Sigmoid colon (tissue), 7 donors: ENCODE results near the gene ZNF296. TPM values are rescaled to one million over a fixed set of nuclear protein-coding genes. Genes with fewer than 3 reads are reported as not detected.

Experiments
- DNase-seq: peaks from one replicate; pipeline ENCODE4 v3.0.0-alpha.2; 2019
- H3K27ac ChIP-seq, 4 donors: fragments of 200-600 bp; sonication (generic); one replicate each; pipeline ENCODE4 v1.5.1; 2016 to 2019; ENCODE audit warnings: mild to moderate bottlenecking in 1 of 4
- H3K27me3 ChIP-seq, 3 donors: fragments of 200-600 bp; sonication (generic); one replicate each; pipeline ENCODE4 v1.5.1; 2019; ENCODE audit warnings: mild to moderate bottlenecking in 1 of 3
- H3K36me3 ChIP-seq, 4 donors: fragments of 200-600 bp; sonication (generic); one replicate each; pipeline ENCODE4 v1.5.1; 2016 to 2019
- H3K4me1 ChIP-seq, 4 donors: fragments of 200-600 bp; sonication (generic); one replicate each; pipeline ENCODE4 v1.5.1; 2017 to 2019
- H3K4me3 ChIP-seq, 4 donors: fragments of 200-600 bp; sonication (generic); one replicate each; pipeline ENCODE4 v1.5.1; 2017 to 2019; ENCODE audit warnings: mild to moderate bottlenecking in 2 of 4, moderate library complexity in 1 of 4
- H3K9me3 ChIP-seq, 4 donors: fragments of 200-600 bp in 3 of 4; sonication (generic) in 3 of 4; one replicate each; pipeline versions ENCODE4 v1.5.1 to v1.6.1; 2013 to 2019
- EP300 ChIP-seq, 4 donors: sonication (generic); formaldehyde crosslinking; IDR thresholded peaks; one replicate each; pipeline ENCODE4 v1.6.1; 2017; ENCODE audit warnings: antibody characterized with exemption in 4 of 4
- POLR2A ChIP-seq, 2 donors: fragments of 450-650 bp; IDR thresholded peaks; one replicate each; pipeline ENCODE4 v1.6.1; 2016; ENCODE audit warnings: antibody characterized with exemption in 2 of 2, mild to moderate bottlenecking in 2 of 2, moderate library complexity in 2 of 2
- POLR2AphosphoS5 ChIP-seq, 4 donors: sonication (generic); formaldehyde crosslinking; IDR thresholded peaks; one replicate each; pipeline ENCODE4 v1.6.1; 2017; ENCODE audit warnings: antibody characterized with exemption in 4 of 4
- WGBS, 2 donors: extraction: QIAGEN DNeasy Blood & Tissue Kit; methylation state at CpG; one replicate each; pipeline ENCODE4 v1.1.7; 2013; 5-methylcytosine and 5-hydroxymethylcytosine counted together
- intact Hi-C: fragments of 100-400 bp; cut with DNase I; formaldehyde crosslinking; loops from one replicate; pipeline ENCODE4 v1.15.1; 2023
- polyA plus RNA-seq, 3 donors: library from polyadenylated mRNA; stranded (reverse); fragments of 200-250 nt; gene quantifications; one replicate each; pipeline ENCODE4 v1.2.3, GENCODE V29; 2013
- total RNA-seq, 4 donors: library from RNA; depleted of rRNA; stranded (reverse); fragments of >200 nt; gene quantifications; one replicate each; pipeline ENCODE4 v1.1.0, GENCODE V29; 2016
- TF ChIP-seq, protein P1 (sequence below), 4 experiments: fragments of 450-650 bp in 3 of 4; fragments of 200-600 bp in 1 of 4; IDR thresholded peaks; one replicate each; pipeline ENCODE4 v1.5.1; 2016 to 2019; ENCODE audit warnings: antibody characterized with exemption in 4 of 4, mild to moderate bottlenecking in 3 of 4, moderate library complexity in 2 of 4
- donor health status: healthy with polysubstance abuse.
- donor health status: Bipolar disorder and iron deficiency.
- donor health status: healthy.

The ZNF296 gene
- total and polyA plus RNA-seq, 7 donors = 0.41 to 5.4 (median 2.8) TPM; not detected in 2

DNA sequence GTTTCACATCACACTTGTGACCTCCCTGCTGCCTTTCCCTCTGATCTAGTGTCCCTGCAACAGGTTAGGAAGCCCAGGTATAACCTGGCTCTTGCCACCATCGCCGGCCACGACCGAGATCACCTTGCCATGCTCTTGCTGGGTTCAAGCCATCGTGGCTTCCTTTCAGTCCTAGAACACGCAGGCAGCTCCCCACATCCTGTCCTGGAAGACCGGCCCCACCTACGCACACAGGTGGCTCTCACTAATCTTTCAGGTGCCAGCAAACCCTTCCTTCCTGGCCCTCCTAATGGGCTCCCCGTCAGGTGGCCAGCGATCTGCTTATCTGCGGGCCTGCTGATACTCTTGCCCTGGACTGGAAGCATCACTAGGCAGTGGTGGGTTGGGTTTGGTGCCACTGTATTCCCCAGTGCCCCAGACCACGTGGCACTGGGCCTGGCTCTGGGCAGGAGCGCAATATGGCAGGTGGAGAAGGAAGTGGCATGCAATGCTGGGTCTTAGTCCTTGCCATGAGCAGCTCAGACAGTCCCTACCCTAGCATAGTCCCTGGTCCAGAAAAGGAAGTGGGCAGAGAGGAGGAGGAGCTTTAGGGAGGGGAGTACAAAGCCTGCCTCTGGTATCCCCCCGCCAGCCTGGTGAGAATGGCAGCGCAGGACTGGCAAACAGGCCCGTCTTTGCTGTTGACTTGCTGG, 28.5 kb upstream of the ZNF296 start:
- H3K36me3 ChIP-seq = no peaks in the 10 kb centered on the region
- no peak overlapping the region for H3K4me3 ChIP-seq
- peaks cover 0 to 31% (median 22%) of the 10 kb centered on the region in 4 donors for H3K4me1 ChIP-seq
- intact Hi-C loops = no loop called here
- no peaks in the 10 kb centered on the region for H3K27me3 ChIP-seq
- H3K27ac ChIP-seq = no peak overlapping the region
- H3K9me3 ChIP-seq = no peaks in the 10 kb centered on the region
- 55 to 79% methylated on average over 16 of the region's 16 CpGs for WGBS, 2 donors
- DNase-seq = no peak
- no peak for TF ChIP-seq EP300 (IDR thresholded peaks at IDR 0.05)
- no peak for TF ChIP-seq POLR2A (IDR thresholded peaks at IDR 0.05)
- no peak for TF ChIP-seq POLR2AphosphoS5 (IDR thresholded peaks at IDR 0.05)
- TF ChIP-seq, protein P1, sequence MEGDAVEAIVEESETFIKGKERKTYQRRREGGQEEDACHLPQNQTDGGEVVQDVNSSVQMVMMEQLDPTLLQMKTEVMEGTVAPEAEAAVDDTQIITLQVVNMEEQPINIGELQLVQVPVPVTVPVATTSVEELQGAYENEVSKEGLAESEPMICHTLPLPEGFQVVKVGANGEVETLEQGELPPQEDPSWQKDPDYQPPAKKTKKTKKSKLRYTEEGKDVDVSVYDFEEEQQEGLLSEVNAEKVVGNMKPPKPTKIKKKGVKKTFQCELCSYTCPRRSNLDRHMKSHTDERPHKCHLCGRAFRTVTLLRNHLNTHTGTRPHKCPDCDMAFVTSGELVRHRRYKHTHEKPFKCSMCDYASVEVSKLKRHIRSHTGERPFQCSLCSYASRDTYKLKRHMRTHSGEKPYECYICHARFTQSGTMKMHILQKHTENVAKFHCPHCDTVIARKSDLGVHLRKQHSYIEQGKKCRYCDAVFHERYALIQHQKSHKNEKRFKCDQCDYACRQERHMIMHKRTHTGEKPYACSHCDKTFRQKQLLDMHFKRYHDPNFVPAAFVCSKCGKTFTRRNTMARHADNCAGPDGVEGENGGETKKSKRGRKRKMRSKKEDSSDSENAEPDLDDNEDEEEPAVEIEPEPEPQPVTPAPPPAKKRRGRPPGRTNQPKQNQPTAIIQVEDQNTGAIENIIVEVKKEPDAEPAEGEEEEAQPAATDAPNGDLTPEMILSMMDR (IDR thresholded peaks at IDR 0.05) = no peak

DNA sequence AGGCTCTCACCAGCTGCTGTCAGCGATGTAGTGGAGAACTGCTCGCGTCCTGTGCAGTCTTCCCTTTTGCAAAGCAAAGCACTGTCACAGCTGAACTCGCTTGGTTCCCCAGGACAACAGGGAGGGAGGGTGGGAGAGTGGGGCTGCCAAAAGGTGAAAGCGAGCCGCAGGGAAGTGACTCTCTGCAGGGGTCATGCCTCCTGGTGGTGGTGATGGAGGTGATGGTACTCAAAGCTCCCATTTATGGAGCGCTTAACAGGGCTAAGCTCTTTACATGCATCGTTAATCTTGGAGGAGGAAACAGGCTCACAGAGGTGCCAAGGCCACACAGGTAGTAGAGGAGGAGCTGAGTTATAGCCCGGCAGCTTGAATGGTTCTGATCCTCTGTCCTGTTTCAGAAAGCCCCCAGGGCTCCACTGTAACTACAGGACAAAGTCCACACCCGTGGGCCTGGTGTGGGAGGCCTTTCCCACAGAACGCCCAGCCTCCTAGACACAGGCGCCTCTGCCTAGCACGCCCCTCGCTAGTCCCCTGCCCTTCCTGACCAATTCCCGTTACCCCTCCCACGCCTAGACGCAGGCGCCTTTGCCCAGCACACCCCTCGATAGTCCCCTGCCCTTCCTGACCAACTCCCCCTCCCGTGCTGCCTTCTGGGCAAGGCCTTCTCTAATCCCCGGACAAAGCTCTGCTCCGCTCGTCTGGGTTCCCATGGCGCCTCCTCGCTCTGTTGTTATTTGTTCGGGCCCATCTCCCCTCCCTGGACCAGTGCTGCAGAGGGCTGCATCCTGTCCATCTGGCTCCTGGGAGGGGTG, 27.4 kb upstream of the ZNF296 start:
- 27 to 44% methylated on average over 26 of the region's 26 CpGs for WGBS, 2 donors
- Histone ChIP-seq H3K27ac (peak overlapping the region in 1 of 4 donors; percentile 28), H3K9me3 (no peaks in the 10 kb centered on the region), H3K36me3 (no peaks in the 10 kb centered on the region), H3K4me1 (peaks cover 0 to 38% (median 31%) of the 10 kb centered on the region in 4 donors), H3K4me3 (peak overlapping the region in 1 of 4 donors; percentile 10), H3K27me3 (no peaks in the 10 kb centered on the region)
- intact Hi-C loops = no loop called here
- no peak for DNase-seq
- TF ChIP-seq POLR2A (IDR thresholded peaks at IDR 0.05) (no peak), EP300 (IDR thresholded peaks at IDR 0.05) (no peak), POLR2AphosphoS5 (IDR thresholded peaks at IDR 0.05) (no peak)
- TF ChIP-seq, protein P1 (IDR thresholded peaks at IDR 0.05) = no peak

DNA sequence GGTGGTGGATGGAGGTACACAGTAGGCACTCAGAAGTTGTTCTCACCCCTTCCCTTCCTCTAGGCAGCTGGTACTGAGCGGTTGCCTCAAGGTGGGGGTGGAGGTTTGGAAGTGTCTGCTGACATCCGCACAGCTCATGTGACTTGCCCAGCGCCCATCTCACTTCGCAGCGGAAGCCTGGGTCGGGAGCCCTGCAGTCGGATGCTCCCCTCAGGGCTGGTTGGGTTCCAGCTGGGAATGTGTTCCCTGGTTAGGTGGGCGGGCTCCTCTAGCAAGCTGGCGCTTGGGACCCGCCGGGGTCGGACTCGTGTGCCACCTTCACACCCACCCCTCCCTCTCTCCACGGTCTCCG, 26.9 kb upstream of the ZNF296 start:
- Histone ChIP-seq H3K27me3 (no peaks in the 10 kb centered on the region), H3K27ac (peak overlapping the region in 1 of 4 donors; percentile 28), H3K36me3 (no peaks in the 10 kb centered on the region), H3K9me3 (no peaks in the 10 kb centered on the region), H3K4me3 (peak overlapping the region in 1 of 4 donors; percentile 10), H3K4me1 (peaks cover 0 to 44% (median 36%) of the 10 kb centered on the region in 4 donors)
- intact Hi-C loops = no loop called here
- 38 to 62% methylated on average over 15 of the region's 15 CpGs for WGBS, 2 donors
- TF ChIP-seq, protein P1 (IDR thresholded peaks at IDR 0.05) = no peak
- TF ChIP-seq EP300 (IDR thresholded peaks at IDR 0.05) (no peak), POLR2A (IDR thresholded peaks at IDR 0.05) (no peak), POLR2AphosphoS5 (IDR thresholded peaks at IDR 0.05) (no peak)
- peak; percentile 73 for DNase-seq

DNA sequence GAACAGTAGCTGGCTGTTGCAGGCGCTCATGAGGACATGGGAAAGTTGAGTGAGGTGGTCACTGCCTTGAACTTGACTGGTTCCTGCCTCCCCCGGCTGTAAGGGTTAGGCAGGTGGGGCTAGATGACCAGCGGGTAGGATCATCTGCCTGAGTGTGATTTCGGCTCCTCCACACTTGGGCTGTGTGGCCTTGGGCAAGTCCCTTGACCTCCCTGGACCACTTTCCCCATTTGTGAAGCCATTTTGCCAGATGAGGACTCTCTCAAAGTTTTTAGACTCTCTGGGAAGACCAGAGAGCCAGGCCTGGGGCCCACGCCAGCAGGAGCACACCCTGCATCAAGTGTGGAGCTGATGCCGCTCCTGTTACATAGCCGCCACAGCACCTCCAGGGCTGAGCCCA, 26.2 kb upstream of the ZNF296 start:
- H3K4me3 ChIP-seq = no peak overlapping the region
- WGBS, 2 donors = 95 to 97% methylated on average over 7 of the region's 7 CpGs
- no peaks in the 10 kb centered on the region for H3K9me3 ChIP-seq
- DNase-seq = no peak
- no peaks in the 10 kb centered on the region for H3K27me3 ChIP-seq
- no peak overlapping the region for H3K27ac ChIP-seq
- intact Hi-C loops = no loop called here
- TF ChIP-seq EP300 (IDR thresholded peaks at IDR 0.05) (no peak), POLR2A (IDR thresholded peaks at IDR 0.05) (no peak), POLR2AphosphoS5 (IDR thresholded peaks at IDR 0.05) (no peak)
- TF ChIP-seq, protein P1 (IDR thresholded peaks at IDR 0.05) = no peak
- peaks cover 0 to 51% (median 43%) of the 10 kb centered on the region in 4 donors for H3K4me1 ChIP-seq
- H3K36me3 ChIP-seq = no peaks in the 10 kb centered on the region
